Heart left ventricle (tissue), 16 donors: ENCODE measurements around the gene CCL23. TPM values are rescaled to one million over a fixed set of nuclear protein-coding genes. Genes with fewer than 3 reads are reported as not detected.

ENCODE experiments used
- ATAC-seq, 4 donors: fragments of 200-7000 bp; cut with Tn5 transposase; one replicate each; pipeline ENCODE4 v1.9.1; 2020 to 2022; ENCODE audit warnings: moderate library complexity in 4 of 4, mild to moderate bottlenecking in 3 of 4, moderate number of reproducible peaks in 1 of 4
- DNase-seq, 5 donors: peaks; one replicate each; pipeline ENCODE4 v3.0.0-alpha.2; 2020
- H3K27ac ChIP-seq, 12 donors: fragments of 200-600 bp; sonication (generic) in 4 of 12; one replicate each; pipeline versions ENCODE4 v1.5.0 to v1.8.0; 2016 to 2022; ENCODE audit warnings: mild to moderate bottlenecking in 2 of 12
- H3K27me3 ChIP-seq, 9 donors: fragments of 200-600 bp; sonication (generic) in 2 of 9; one replicate each; pipeline versions ENCODE4 v1.5.1 to v1.8.0; 2016 to 2022; ENCODE audit warnings: mild to moderate bottlenecking in 3 of 9
- H3K36me3 ChIP-seq, 9 donors: fragments of 200-600 bp; sonication (generic) in 2 of 9; one replicate each; pipeline versions ENCODE4 v1.5.0 to v1.8.0; 2018 to 2022; ENCODE audit warnings: mild to moderate bottlenecking in 2 of 9
- H3K4me1 ChIP-seq, 12 donors: fragments of 200-600 bp; sonication (generic) in 4 of 12; one replicate each; pipeline versions ENCODE4 v1.5.0 to v1.8.0; 2016 to 2022; ENCODE audit warnings: mild to moderate bottlenecking in 3 of 12
- H3K4me3 ChIP-seq, 12 donors: fragments of 200-600 bp; sonication (generic) in 4 of 12; one replicate each; pipeline versions ENCODE4 v1.5.0 to v1.8.0; 2017 to 2022; ENCODE audit warnings: mild to moderate bottlenecking in 9 of 12, moderate library complexity in 4 of 12
- H3K9me3 ChIP-seq, 12 donors: fragments of 200-600 bp; sonication (generic) in 4 of 12; one replicate each; pipeline versions ENCODE4 v1.5.0 to v1.8.0; 2016 to 2022; ENCODE audit warnings: mild to moderate bottlenecking in 1 of 12
- POLR2A ChIP-seq, 2 donors: fragments of 450-650 bp; IDR thresholded peaks; one replicate each; pipeline ENCODE4 v1.6.1; 2017; ENCODE audit warnings: antibody characterized with exemption in 2 of 2, mild to moderate bottlenecking in 2 of 2, moderate library complexity in 2 of 2
- WGBS, 4 donors: extraction: QIAGEN DNeasy Blood & Tissue Kit in 2 of 4; methylation state at CpG; one replicate each; pipeline versions ENCODE4 v1.1.5 to v1.1.7; 2013 to 2018; 5-methylcytosine and 5-hydroxymethylcytosine counted together
- intact Hi-C, 10 donors: fragments of 100-400 bp; cut with DNase I; formaldehyde crosslinking; loops; one replicate each; pipeline versions ENCODE4 v1.11.1 to v1.14.2; 2022
- polyA plus RNA-seq, 2 donors: library from polyadenylated mRNA; stranded (reverse); fragments of 200-250 nt; gene quantifications; one replicate each; pipeline ENCODE4 v1.2.3, GENCODE V29; 2013
- total RNA-seq, 9 donors: library from RNA; depleted of rRNA in 2 of 9; stranded (reverse); fragments of >200 nt in 2 of 9; fragmentation: NEBNext Ultra II Directional in 3 of 9; extraction: Animal tissue kit (Norgen Biotek cat#: 25700) in 3 of 9; gene quantifications; one replicate each; pipeline versions ENCODE4 v1.1.0 to v1.2.4, GENCODE V29; 2016 to 2023
- TF ChIP-seq, protein P1 (sequence below), 12 donors: fragments of 200-600 bp; sonication (generic) in 4 of 12; IDR thresholded peaks; one replicate each; pipeline versions ENCODE4 v1.5.0 to v1.8.0; 2018 to 2022; ENCODE audit warnings: antibody characterized with exemption in 12 of 12, mild to moderate bottlenecking in 5 of 12
- donor health status: ischemic (EF 13 %, LVEDD 7.1; RV severe dilation, severe dysfunction).
- donor health status: healthy with polysubstance abuse.
- donor health status: DM: no; HTN: yes; CAD: no.
- donor health status: DM: no; HTN: no; CAD: no.
- donor health status: ischemic (EF 25% LVEDD 6.9; RV normal size, moderate dysfunction).
- donor health status: ischemic (EF 25% LVEDD 5.7; RV mildly dilated, moderate dysfunction).
- donor health status: healthy.
- donor health status: DM: yes; HTN: yes; CAD: no.
- donor health status: ischemic (EF 35%, LVEDD 5.7; RV mildly dilated, moderate dysfunction).
- donor health status: nonischemic (EF 11% LVEDD 7.7; RV severe dilation, severe dysfunction).
- donor health status: DM: yes; HTN: yes; CAD: no.
- donor health status: PGD.
- donor health status: ischemic (EF 29% LVEDD 5.4; RV normal size, mild dysfunction).
- donor health status: nonischemic (EF 23%, LVEDD 6.1; RV moderate dilation, normal function).

CCL23 gene
- total and polyA plus RNA-seq, 11 donors = 0.42 to 5.2 TPM; not detected in 9

DNA sequence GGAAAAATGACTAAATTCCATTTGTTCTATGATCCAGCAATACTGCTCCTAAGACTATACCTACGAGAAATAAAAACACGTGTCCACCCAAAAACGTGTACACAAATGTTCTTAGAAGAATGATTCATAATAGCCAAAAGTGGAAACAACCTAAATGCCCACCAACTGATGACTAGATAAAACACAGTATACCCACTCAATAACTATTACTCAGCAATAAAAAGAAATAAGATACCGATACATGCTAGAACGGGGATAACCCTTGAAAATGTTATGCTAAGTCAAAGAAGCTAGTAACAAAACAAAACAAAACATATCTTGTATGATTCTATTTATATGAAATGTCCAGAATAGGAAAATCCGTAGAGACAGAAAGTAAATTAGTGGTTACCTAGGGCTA is 54.1 kb downstream of the CCL23 start:
- intact Hi-C loops = no loop called here
- H3K36me3 ChIP-seq = no peaks in the 10 kb centered on the region
- 81 to 89% (median 85%) methylated on average over 6 of the region's 6 CpGs for WGBS, 4 donors
- no peak for DNase-seq
- H3K9me3 ChIP-seq = no peaks in the 10 kb centered on the region
- TF ChIP-seq, protein P1, sequence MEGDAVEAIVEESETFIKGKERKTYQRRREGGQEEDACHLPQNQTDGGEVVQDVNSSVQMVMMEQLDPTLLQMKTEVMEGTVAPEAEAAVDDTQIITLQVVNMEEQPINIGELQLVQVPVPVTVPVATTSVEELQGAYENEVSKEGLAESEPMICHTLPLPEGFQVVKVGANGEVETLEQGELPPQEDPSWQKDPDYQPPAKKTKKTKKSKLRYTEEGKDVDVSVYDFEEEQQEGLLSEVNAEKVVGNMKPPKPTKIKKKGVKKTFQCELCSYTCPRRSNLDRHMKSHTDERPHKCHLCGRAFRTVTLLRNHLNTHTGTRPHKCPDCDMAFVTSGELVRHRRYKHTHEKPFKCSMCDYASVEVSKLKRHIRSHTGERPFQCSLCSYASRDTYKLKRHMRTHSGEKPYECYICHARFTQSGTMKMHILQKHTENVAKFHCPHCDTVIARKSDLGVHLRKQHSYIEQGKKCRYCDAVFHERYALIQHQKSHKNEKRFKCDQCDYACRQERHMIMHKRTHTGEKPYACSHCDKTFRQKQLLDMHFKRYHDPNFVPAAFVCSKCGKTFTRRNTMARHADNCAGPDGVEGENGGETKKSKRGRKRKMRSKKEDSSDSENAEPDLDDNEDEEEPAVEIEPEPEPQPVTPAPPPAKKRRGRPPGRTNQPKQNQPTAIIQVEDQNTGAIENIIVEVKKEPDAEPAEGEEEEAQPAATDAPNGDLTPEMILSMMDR (IDR thresholded peaks at IDR 0.05) = no peak
- TF ChIP-seq POLR2A (IDR thresholded peaks at IDR 0.05) = no peak
- no peaks in the 10 kb centered on the region for H3K4me1 ChIP-seq
- no peak overlapping the region for H3K4me3 ChIP-seq
- no peak for ATAC-seq
- no peak overlapping the region for H3K27ac ChIP-seq
- H3K27me3 ChIP-seq = peaks cover 0 to 18% (median 8%) of the 10 kb centered on the region in 9 donors

Other genes starting within 250 kb of the CCL23 start
- gene MMP28, start 222.3 kb downstream of the CCL23 start, total RNA-seq = 10 to 100 TPM in 1 of 9 donors, 1 to 10 TPM in 7, under 1 TPM in 1; 0.83 to 10.2 (median 2.2) TPM
- 1 to 10 TPM; 3.4 to 4.4 TPM for gene MMP28, start 222.3 kb downstream of the CCL23 start, polyA plus RNA-seq
- gene TAF15, start 208.5 kb downstream of the CCL23 start, total RNA-seq = 100 to 1,000 TPM in 6 of 9 donors, 10 to 100 TPM in 3; 30.1 to 151 (median 121) TPM
- gene TAF15, start 208.5 kb downstream of the CCL23 start, polyA plus RNA-seq = 10 to 100 TPM; 83.0 to 95.0 TPM
- under 1 TPM in 2 of 9 donors, not detected in 7; 0.11 TPM for gene HEATR9, start 149.1 kb downstream of the CCL23 start, total RNA-seq
- not detected for gene HEATR9, start 149.1 kb downstream of the CCL23 start, polyA plus RNA-seq
- 10 to 100 TPM in 2 of 9 donors, 1 to 10 TPM in 4, under 1 TPM in 2, not detected in 1; 0.46 to 23.7 (median 1.5) TPM for gene CCL5, start 137.6 kb downstream of the CCL23 start, total RNA-seq
- 1 to 10 TPM in 1 of 2 donors, under 1 TPM in 1; 0.78 to 1.4 TPM for gene CCL5, start 137.6 kb downstream of the CCL23 start, polyA plus RNA-seq
- gene RDM1, start 87.2 kb downstream of the CCL23 start, total RNA-seq = under 1 TPM in 1 of 9 donors, not detected in 8; 0.48 TPM
- not detected for gene RDM1, start 87.2 kb downstream of the CCL23 start, polyA plus RNA-seq
- not detected for gene LYZL6, start 74.3 kb downstream of the CCL23 start, total RNA-seq
- gene LYZL6, start 74.3 kb downstream of the CCL23 start, polyA plus RNA-seq = not detected
- under 1 TPM in 1 of 9 donors, not detected in 8; 0.19 TPM for gene CCL16, start 36.5 kb downstream of the CCL23 start, total RNA-seq
- not detected for gene CCL16, start 36.5 kb downstream of the CCL23 start, polyA plus RNA-seq
- gene CCL14, start 31.2 kb downstream of the CCL23 start, total RNA-seq = 10 to 100 TPM in 2 of 9 donors, 1 to 10 TPM in 6, under 1 TPM in 1; 0.69 to 19.1 (median 3.2) TPM
- 10 to 100 TPM; 15.5 to 31.5 TPM for gene CCL14, start 31.2 kb downstream of the CCL23 start, polyA plus RNA-seq
- gene CCL15, start 16.4 kb downstream of the CCL23 start, total RNA-seq = not detected
- not detected for gene CCL15, start 16.4 kb downstream of the CCL23 start, polyA plus RNA-seq
- 10 to 100 TPM in 2 of 9 donors, 1 to 10 TPM in 5, under 1 TPM in 2; 0.40 to 31.9 (median 4.1) TPM for gene CCL18, start 46.3 kb upstream of the CCL23 start, total RNA-seq
- gene CCL18, start 46.3 kb upstream of the CCL23 start, polyA plus RNA-seq = under 1 TPM; 0.30 to 0.53 TPM
- gene CCL3, start 72.2 kb upstream of the CCL23 start, total RNA-seq = 10 to 100 TPM in 1 of 9 donors, 1 to 10 TPM in 1, under 1 TPM in 4, not detected in 3; 0.21 to 22.5 (median 0.65) TPM
- gene CCL3, start 72.2 kb upstream of the CCL23 start, polyA plus RNA-seq = under 1 TPM; 0.30 to 0.61 TPM
- gene CCL4, start 85.9 kb upstream of the CCL23 start, total RNA-seq = 10 to 100 TPM in 2 of 9 donors, 1 to 10 TPM in 2, under 1 TPM in 2, not detected in 3; 0.29 to 23.9 (median 1.5) TPM
- gene CCL4, start 85.9 kb upstream of the CCL23 start, polyA plus RNA-seq = 1 to 10 TPM in 1 of 2 donors, under 1 TPM in 1; 0.72 to 1.2 TPM
- gene TBC1D3B, start 158.7 kb upstream of the CCL23 start, total RNA-seq = 1 to 10 TPM in 7 of 9 donors, under 1 TPM in 1, not detected in 1; 0.62 to 3.3 (median 1.4) TPM
- gene TBC1D3B, start 158.7 kb upstream of the CCL23 start, polyA plus RNA-seq = under 1 TPM; 0.68 to 0.76 TPM
- 1 to 10 TPM in 2 of 9 donors, under 1 TPM in 2, not detected in 5; 0.54 to 2.3 (median 0.94) TPM for gene CCL3L1, start 178.8 kb upstream of the CCL23 start, total RNA-seq
- under 1 TPM in 1 of 2 donors, not detected in 1; 0.12 TPM for gene CCL3L1, start 178.8 kb upstream of the CCL23 start, polyA plus RNA-seq
- 1 to 10 TPM in 2 of 9 donors, not detected in 7; 4.5 to 6.8 TPM for gene CCL4L2, start 193.1 kb upstream of the CCL23 start, total RNA-seq
- gene CCL4L2, start 193.1 kb upstream of the CCL23 start, polyA plus RNA-seq = under 1 TPM in 1 of 2 donors, not detected in 1; 0.18 TPM
- gene TBC1D3I, start 246.6 kb upstream of the CCL23 start, total RNA-seq = under 1 TPM in 2 of 9 donors, not detected in 7; 0.26 to 0.63 TPM
- not detected for gene TBC1D3I, start 246.6 kb upstream of the CCL23 start, polyA plus RNA-seq